Transverse colon (tissue), 4 donors: Measurements from ENCODE around the gene CKAP5. TPM values are rescaled to one million over a fixed set of nuclear protein-coding genes. Genes with fewer than 3 reads are reported as not detected.

Experiments
- DNase-seq: peaks from one replicate; pipeline ENCODE4 v3.0.0-alpha.2; 2019
- H3K27ac ChIP-seq, 4 donors: fragments of 200-600 bp; sonication (generic); 2 replicates each; pipeline ENCODE4 v1.5.1; 2016 to 2018; ENCODE audit warnings: inconsistent platforms in 4 of 4
- H3K27me3 ChIP-seq: fragments of 200-600 bp; sonication (generic); 2 replicates; pipeline ENCODE4 v1.5.1; 2017; ENCODE audit warnings: inconsistent platforms
- H3K36me3 ChIP-seq, 4 donors: fragments of 200-600 bp; sonication (generic); 2 replicates each; pipeline ENCODE4 v1.5.1; 2017 to 2019; ENCODE audit warnings: inconsistent platforms in 4 of 4
- H3K4me1 ChIP-seq, 4 donors: fragments of 200-600 bp; sonication (generic); 2 replicates each; pipeline ENCODE4 v1.5.1; 2017 to 2020; ENCODE audit warnings: inconsistent platforms in 4 of 4
- H3K4me3 ChIP-seq, 4 donors: fragments of 200-600 bp; sonication (generic); 1 replicate in 1 of 4; 2 replicates in 3 of 4; pipeline versions ENCODE4 v1.5.1 to v1.6.1; 2017 to 2019; ENCODE audit warnings: inconsistent platforms in 4 of 4
- H3K9me3 ChIP-seq, 2 donors: fragments of 200-600 bp; sonication (generic); 2 replicates each; pipeline ENCODE4 v1.5.1; 2017 to 2019; ENCODE audit warnings: inconsistent platforms in 2 of 2
- CTCF ChIP-seq, 5 experiments: fragments of 200-600 bp in 3 of 5; fragments of 450-650 bp in 2 of 5; sonication (generic) in 3 of 5; IDR thresholded peaks; 1 replicate in 2 of 5; 2 replicates in 3 of 5; pipeline ENCODE4 v1.5.1; 2016 to 2017; ENCODE audit warnings: antibody characterized with exemption in 5 of 5, inconsistent platforms in 3 of 5, mild to moderate bottlenecking in 2 of 5, moderate library complexity in 1 of 5
- EP300 ChIP-seq: sonication (generic); formaldehyde crosslinking; IDR thresholded peaks from one replicate; pipeline ENCODE4 v1.6.1; 2017; ENCODE audit warnings: antibody characterized with exemption, low read depth
- POLR2A ChIP-seq: fragments of 450-650 bp; IDR thresholded peaks from one replicate; pipeline ENCODE4 v1.6.1; 2016; ENCODE audit warnings: antibody characterized with exemption, mild to moderate bottlenecking, moderate library complexity
- POLR2AphosphoS5 ChIP-seq, 3 donors: sonication (generic); formaldehyde crosslinking; IDR thresholded peaks; one replicate each; pipeline ENCODE4 v1.6.1; 2016; ENCODE audit warnings: antibody characterized with exemption in 3 of 3
- WGBS, 2 donors: methylation state at CpG; one replicate each; pipeline ENCODE4 v1.1.5; 2018; ENCODE audit warnings: low coverage in 1 of 2; 5-methylcytosine and 5-hydroxymethylcytosine counted together
- in situ Hi-C, 4 donors: fragments of 200-750 bp; cut with MboI; loops; one replicate each; pipeline versions ENCODE4 v1.15.0 to v1.15.1; 2017; ENCODE audit warnings: low sequenced_read_pairs in 3 of 4, low pct_ligation_motif_present in 1 of 4, low pct_unique_long_range_greater_than_20kb in 1 of 4
- intact Hi-C: fragments of 100-400 bp; cut with DNase I; formaldehyde crosslinking; loops from one replicate; pipeline ENCODE4 v1.15.1; 2023; ENCODE audit warnings: low total_unique reads
- total RNA-seq, 4 donors: library from RNA; depleted of rRNA; stranded (reverse); fragments of >200 nt; gene quantifications; one replicate each; pipeline ENCODE4 v1.1.0, GENCODE V29; 2016

The CKAP5 gene
- total RNA-seq, 4 donors from 2014 or later, result 9.7 to 32.2 (median 28.1) TPM

GRCh38 chr11:46698597-46698996 is 147.5 kb downstream of the CKAP5 start:
- WGBS, 2 donors, result 78 to 80% methylated on average over 1 of the region's 1 CpG
- intact Hi-C loops (no loop called here), in situ Hi-C loops (no loop called here)
- no peak for TF ChIP-seq CTCF (IDR thresholded peaks at IDR 0.05)
- TF ChIP-seq POLR2AphosphoS5 (IDR thresholded peaks at IDR 0.05), result no peak
- no peak for TF ChIP-seq POLR2A
- TF ChIP-seq EP300, result no peak
- Histone ChIP-seq H3K4me3 (no peak overlapping the region), H3K36me3 (peaks cover 0 to 36% (median 12%) of the 10 kb centered on the region in 4 donors), H3K9me3 (no peaks in the 10 kb centered on the region), H3K4me1 (peaks cover 16 to 53% (median 42%) of the 10 kb centered on the region in 4 donors), H3K27me3 (no peaks in the 10 kb centered on the region), H3K27ac (peak overlapping the region in 1 of 4 donors; percentile 21)
- DNase-seq, result no peak

- intact Hi-C loops (no loop called here), in situ Hi-C loops (no loop called here)
- H3K36me3 ChIP-seq, result peaks cover 0 to 28% (median 9%) of the 10 kb centered on the region in 4 donors
- H3K4me3 ChIP-seq, result no peak overlapping the region
- TF ChIP-seq POLR2AphosphoS5 (IDR thresholded peaks at IDR 0.05) (no peak), CTCF (IDR thresholded peaks at IDR 0.05) (no peak), EP300 (no peak), POLR2A (no peak)
- no peaks in the 10 kb centered on the region for H3K9me3 ChIP-seq
- H3K27ac ChIP-seq, result peak overlapping the region in 3 of 4 donors; percentile 6 to 48 (median 17)
- no peak for DNase-seq
- WGBS, 2 donors, result 65% methylated on average over 2 of the region's 2 CpGs; no CpG with 5 or more reads in 1 of the 2 donors
- no peaks in the 10 kb centered on the region for H3K27me3 ChIP-seq
- H3K4me1 ChIP-seq, result peaks cover 16 to 48% (median 41%) of the 10 kb centered on the region in 4 donors
These were observed 148.4 kb downstream of the CKAP5 start for GRCh38 chr11:46697723-46698122.

- no peak for DNase-seq
- Histone ChIP-seq H3K36me3 (peaks cover 0 to 24% (median 7%) of the 10 kb centered on the region in 4 donors), H3K27ac (peak overlapping the region in 3 of 4 donors; percentile 6 to 48 (median 17)), H3K27me3 (no peaks in the 10 kb centered on the region), H3K4me3 (no peak overlapping the region), H3K4me1 (peaks cover 14 to 48% (median 37%) of the 10 kb centered on the region in 4 donors), H3K9me3 (no peaks in the 10 kb centered on the region)
- in situ Hi-C loops, result no loop called here
- WGBS, 2 donors, result 70% methylated on average over 3 of the region's 3 CpGs; no CpG with 5 or more reads in 1 of the 2 donors
- intact Hi-C loops, result no loop called here
- TF ChIP-seq EP300, result no peak
- no peak for TF ChIP-seq CTCF (IDR thresholded peaks at IDR 0.05)
- TF ChIP-seq POLR2A, result no peak
- TF ChIP-seq POLR2AphosphoS5 (IDR thresholded peaks at IDR 0.05), result no peak
These were observed 148.8 kb downstream of the CKAP5 start for GRCh38 chr11:46697303-46697702.

GRCh38 chr11:46696212-46696558 is 149.9 kb downstream of the CKAP5 start:
- TF ChIP-seq EP300, result no peak
- intact Hi-C loops (no loop called here), in situ Hi-C loops (no loop called here)
- H3K9me3 ChIP-seq, result no peaks in the 10 kb centered on the region
- H3K27me3 ChIP-seq, result no peaks in the 10 kb centered on the region
- 72% methylated on average over 11 of the region's 11 CpGs; no CpG with 5 or more reads in 1 of the 2 donors for WGBS, 2 donors
- DNase-seq, result no peak
- H3K4me3 ChIP-seq, result no peak overlapping the region
- H3K36me3 ChIP-seq, result peaks cover 0 to 23% (median 7%) of the 10 kb centered on the region in 4 donors
- H3K4me1 ChIP-seq, result peaks cover 6 to 38% (median 27%) of the 10 kb centered on the region in 4 donors
- H3K27ac ChIP-seq, result peak overlapping the region in 2 of 4 donors; percentile 35 to 48
